ENCODE data around the gene LYRM2.

Gene LYRM2

DNA sequence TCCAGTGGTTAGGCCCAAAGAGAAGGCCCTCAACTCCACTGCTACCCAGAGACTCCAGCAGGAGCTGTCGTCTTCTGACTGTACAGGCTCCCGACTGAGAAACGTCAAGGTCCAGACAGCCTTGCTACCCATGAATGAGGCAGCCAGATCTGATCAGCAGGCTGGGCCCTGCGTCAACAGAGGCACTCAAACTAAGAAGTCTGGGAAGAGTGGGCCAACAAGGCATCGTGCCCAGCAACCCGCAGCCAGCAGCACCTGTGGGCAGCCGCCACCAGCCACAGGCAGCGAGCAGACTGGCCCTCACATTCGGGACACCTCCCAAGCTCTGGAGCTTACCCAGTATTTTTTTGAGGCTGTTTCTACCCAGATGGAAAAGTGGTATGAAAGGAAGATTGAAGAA lies 8.1 kb downstream of the LYRM2 start:
- Histone ChIP-seq H3K4me3 (ENCODE audit: low read depth, low read length) (no peak overlapping the region), H3K4me1 (ENCODE audit: control insufficient read depth, insufficient read depth, low read length) (no peaks in the 10 kb centered on the region), H3K9me3 (ENCODE audit: control insufficient read depth, insufficient read depth, low read depth, low read length) (no peaks in the 10 kb centered on the region), H3K36me3 (ENCODE audit: control insufficient read depth in 2 of 2, insufficient read depth in 1 of 2, low read length in 2 of 2) (peaks cover 10 to 74% of the 10 kb centered on the region in 2 experiments), H3K27ac (ENCODE audit: extremely low read depth, low read depth, low read length) (no peak overlapping the region)
- POLR2A ChIA-PET: no interaction called here
- TF ChIP-seq ZNF184 (tag by site-specific recombination; IDR thresholded peaks at IDR 0.05): no peak
- no peak for TF ChIP-seq KLF7 (tag by site-specific recombination; IDR thresholded peaks at IDR 0.05; ENCODE audit: borderline replicate concordance)
- TF ChIP-seq ZNF707 (tag by site-specific recombination; IDR thresholded peaks at IDR 0.05): no peak
- CTCF ChIA-PET: interaction anchor here (2.2 kb wide), 1 partner anchor 20 kb away, joined by 8 read pairs; no protein-coding TSS in a partner anchor

DNA sequence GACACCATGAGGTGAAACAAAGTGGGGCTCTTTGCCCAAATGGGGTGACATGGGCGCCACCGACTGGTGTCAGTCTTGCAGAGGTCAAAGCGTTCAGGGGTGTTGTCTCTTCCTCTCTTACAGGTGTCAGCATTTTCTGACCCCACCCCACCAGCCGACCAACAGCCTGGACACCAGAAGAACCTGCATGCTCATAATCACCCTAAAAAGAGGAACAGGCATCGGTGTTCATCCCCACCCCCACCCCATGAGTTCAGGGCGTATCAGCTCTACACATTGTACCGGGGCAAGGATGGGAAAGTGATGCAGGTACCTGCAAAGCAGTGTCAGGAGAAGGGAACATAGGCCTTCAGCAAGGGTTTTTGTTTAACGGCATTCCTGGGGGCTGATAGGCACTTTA lies 14.8 kb downstream of the LYRM2 start:
- Histone ChIP-seq H3K27ac (ENCODE audit: extremely low read depth, low read depth, low read length) (no peak overlapping the region), H3K4me1 (ENCODE audit: control insufficient read depth, insufficient read depth, low read length) (no peaks in the 10 kb centered on the region), H3K4me3 (ENCODE audit: low read depth, low read length) (no peak overlapping the region), H3K36me3 (ENCODE audit: control insufficient read depth in 2 of 2, insufficient read depth in 1 of 2, low read length in 2 of 2) (peaks cover 15 to 57% of the 10 kb centered on the region in 2 experiments), H3K9me3 (ENCODE audit: control insufficient read depth, insufficient read depth, low read depth, low read length) (no peaks in the 10 kb centered on the region)
- POLR2A ChIA-PET: interaction anchor here (1.4 kb wide), 1 partner anchor 15 kb away, joined by 4 read pairs; the partner anchor contains the start of gene LYRM2
- CTCF ChIA-PET: interaction anchor here (1.1 kb wide), 1 partner anchor 13 kb away, joined by 3 read pairs; no protein-coding TSS in a partner anchor
- TF ChIP-seq, protein P1, sequence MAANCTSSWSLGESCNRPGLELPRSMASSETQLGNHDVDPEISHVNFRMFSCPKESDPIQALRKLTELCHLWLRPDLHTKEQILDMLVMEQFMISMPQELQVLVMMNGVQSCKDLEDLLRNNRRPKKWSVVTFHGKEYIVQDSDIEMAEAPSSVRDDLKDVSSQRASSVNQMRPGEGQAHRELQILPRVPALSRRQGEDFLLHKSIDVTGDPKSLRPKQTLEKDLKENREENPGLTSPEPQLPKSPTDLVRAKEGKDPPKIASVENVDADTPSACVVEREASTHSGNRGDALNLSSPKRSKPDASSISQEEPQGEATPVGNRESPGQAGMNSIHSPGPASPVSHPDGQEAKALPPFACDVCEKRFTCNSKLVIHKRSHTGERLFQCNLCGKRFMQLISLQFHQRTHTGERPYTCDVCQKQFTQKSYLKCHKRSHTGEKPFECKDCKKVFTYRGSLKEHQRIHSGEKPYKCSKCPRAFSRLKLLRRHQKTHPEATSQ (tag by site-specific recombination; IDR thresholded peaks at IDR 0.05): no peak
- TF ChIP-seq ZBTB17 (tag by site-specific recombination; IDR thresholded peaks at IDR 0.05): no peak
- no peak for TF ChIP-seq SCRT2 (tag by site-specific recombination; IDR thresholded peaks at IDR 0.05)
- TF ChIP-seq ZNF248 (tag by site-specific recombination; IDR thresholded peaks at IDR 0.05): no peak
- TF ChIP-seq, protein P2, sequence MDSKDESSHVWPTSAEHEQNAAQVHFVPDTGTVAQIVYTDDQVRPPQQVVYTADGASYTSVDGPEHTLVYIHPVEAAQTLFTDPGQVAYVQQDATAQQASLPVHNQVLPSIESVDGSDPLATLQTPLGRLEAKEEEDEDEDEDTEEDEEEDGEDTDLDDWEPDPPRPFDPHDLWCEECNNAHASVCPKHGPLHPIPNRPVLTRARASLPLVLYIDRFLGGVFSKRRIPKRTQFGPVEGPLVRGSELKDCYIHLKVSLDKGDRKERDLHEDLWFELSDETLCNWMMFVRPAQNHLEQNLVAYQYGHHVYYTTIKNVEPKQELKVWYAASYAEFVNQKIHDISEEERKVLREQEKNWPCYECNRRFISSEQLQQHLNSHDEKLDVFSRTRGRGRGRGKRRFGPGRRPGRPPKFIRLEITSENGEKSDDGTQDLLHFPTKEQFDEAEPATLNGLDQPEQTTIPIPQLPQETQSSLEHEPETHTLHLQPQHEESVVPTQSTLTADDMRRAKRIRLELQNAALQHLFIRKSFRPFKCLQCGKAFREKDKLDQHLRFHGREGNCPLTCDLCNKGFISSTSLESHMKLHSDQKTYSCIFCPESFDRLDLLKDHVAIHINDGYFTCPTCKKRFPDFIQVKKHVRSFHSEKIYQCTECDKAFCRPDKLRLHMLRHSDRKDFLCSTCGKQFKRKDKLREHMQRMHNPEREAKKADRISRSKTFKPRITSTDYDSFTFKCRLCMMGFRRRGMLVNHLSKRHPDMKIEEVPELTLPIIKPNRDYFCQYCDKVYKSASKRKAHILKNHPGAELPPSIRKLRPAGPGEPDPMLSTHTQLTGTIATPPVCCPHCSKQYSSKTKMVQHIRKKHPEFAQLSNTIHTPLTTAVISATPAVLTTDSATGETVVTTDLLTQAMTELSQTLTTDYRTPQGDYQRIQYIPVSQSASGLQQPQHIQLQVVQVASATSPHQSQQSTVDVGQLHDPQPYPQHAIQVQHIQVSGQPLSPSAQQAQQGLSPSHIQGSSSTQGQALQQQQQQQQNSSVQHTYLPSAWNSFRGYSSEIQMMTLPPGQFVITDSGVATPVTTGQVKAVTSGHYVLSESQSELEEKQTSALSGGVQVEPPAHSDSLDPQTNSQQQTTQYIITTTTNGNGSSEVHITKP (tag by site-specific recombination; IDR thresholded peaks at IDR 0.05): no peak
- no peak for TF ChIP-seq WT1 (tag by site-specific recombination; IDR thresholded peaks at IDR 0.05)
- TF ChIP-seq ZNF266 (tag by site-specific recombination; IDR thresholded peaks at IDR 0.05; ENCODE audit: low read depth): no peak
- TF ChIP-seq, protein P3, sequence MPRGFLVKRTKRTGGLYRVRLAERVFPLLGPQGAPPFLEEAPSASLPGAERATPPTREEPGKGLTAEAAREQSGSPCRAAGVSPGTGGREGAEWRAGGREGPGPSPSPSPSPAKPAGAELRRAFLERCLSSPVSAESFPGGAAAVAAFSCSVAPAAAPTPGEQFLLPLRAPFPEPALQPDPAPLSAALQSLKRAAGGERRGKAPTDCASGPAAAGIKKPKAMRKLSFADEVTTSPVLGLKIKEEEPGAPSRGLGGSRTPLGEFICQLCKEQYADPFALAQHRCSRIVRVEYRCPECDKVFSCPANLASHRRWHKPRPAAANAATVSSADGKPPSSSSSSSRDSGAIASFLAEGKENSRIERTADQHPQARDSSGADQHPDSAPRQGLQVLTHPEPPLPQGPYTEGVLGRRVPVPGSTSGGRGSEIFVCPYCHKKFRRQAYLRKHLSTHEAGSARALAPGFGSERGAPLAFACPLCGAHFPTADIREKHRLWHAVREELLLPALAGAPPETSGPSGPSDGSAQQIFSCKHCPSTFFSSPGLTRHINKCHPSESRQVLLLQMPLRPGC (tag by site-specific recombination; IDR thresholded peaks at IDR 0.05): no peak
- TF ChIP-seq ZNF311 (tag by site-specific recombination; IDR thresholded peaks at IDR 0.05; ENCODE audit: borderline replicate concordance): no peak

DNA sequence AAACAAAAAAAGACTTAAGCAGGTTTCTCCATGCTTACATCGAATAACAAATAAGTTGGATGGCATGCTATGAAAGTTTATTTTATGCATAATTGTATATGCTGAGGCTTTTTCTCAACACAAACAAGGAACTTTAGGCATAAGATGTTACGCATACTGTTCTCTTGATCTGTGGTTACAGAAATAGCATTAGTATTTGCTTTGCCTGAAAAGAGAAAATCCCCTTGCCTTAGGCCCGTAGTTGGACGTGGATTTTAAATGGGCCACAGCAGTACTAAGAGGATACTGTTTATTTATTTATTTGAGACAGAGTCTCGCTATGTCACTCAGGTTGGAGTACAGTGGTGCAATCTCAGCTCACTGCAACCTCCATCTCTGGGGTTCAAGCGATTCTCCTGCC lies 19.0 kb downstream of the LYRM2 start:
- ChIA-PET POLR2A (no interaction called here), CTCF (interaction anchor here (2.6 kb wide), 1 partner anchor 9 kb away, joined by 12 read pairs; no protein-coding TSS in a partner anchor)
- Histone ChIP-seq H3K27ac (ENCODE audit: extremely low read depth, low read depth, low read length) (no peak overlapping the region), H3K4me3 (ENCODE audit: low read depth, low read length) (no peak overlapping the region), H3K4me1 (ENCODE audit: control insufficient read depth, insufficient read depth, low read length) (no peaks in the 10 kb centered on the region), H3K36me3 (ENCODE audit: control insufficient read depth in 2 of 2, insufficient read depth in 1 of 2, low read length in 2 of 2) (peaks cover 5 to 47% of the 10 kb centered on the region in 2 experiments), H3K9me3 (ENCODE audit: control insufficient read depth, insufficient read depth, low read depth, low read length) (no peaks in the 10 kb centered on the region)
- no peak for TF ChIP-seq ZNF133 (tag by site-specific recombination; IDR thresholded peaks at IDR 0.05)
- TF ChIP-seq, protein P4, sequence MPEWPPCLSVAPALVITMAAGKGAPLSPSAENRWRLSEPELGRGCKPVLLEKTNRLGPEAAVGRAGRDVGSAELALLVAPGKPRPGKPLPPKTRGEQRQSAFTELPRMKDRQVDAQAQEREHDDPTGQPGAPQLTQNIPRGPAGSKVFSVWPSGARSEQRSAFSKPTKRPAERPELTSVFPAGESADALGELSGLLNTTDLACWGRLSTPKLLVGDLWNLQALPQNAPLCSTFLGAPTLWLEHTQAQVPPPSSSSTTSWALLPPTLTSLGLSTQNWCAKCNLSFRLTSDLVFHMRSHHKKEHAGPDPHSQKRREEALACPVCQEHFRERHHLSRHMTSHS (tag by site-specific recombination; IDR thresholded peaks at IDR 0.05): no peak
- no peak for TF ChIP-seq ZNF140 (tag by site-specific recombination; IDR thresholded peaks at IDR 0.05)
- TF ChIP-seq, protein P5, sequence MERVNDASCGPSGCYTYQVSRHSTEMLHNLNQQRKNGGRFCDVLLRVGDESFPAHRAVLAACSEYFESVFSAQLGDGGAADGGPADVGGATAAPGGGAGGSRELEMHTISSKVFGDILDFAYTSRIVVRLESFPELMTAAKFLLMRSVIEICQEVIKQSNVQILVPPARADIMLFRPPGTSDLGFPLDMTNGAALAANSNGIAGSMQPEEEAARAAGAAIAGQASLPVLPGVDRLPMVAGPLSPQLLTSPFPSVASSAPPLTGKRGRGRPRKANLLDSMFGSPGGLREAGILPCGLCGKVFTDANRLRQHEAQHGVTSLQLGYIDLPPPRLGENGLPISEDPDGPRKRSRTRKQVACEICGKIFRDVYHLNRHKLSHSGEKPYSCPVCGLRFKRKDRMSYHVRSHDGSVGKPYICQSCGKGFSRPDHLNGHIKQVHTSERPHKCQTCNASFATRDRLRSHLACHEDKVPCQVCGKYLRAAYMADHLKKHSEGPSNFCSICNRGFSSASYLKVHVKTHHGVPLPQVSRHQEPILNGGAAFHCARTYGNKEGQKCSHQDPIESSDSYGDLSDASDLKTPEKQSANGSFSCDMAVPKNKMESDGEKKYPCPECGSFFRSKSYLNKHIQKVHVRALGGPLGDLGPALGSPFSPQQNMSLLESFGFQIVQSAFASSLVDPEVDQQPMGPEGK (tag by site-specific recombination; IDR thresholded peaks at IDR 0.05): no peak
- TF ChIP-seq ZNF654 (tag by site-specific recombination; IDR thresholded peaks at IDR 0.05; ENCODE audit: low read depth): no peak

All from HEK293 (cell line).